Uterus (tissue), 2 donors: ENCODE data around the gene ZDHHC18.

Experiments
- CTCF ChIP-seq, 4 experiments: fragments of 200-600 bp in 2 of 4; fragments of 450-650 bp in 2 of 4; sonication (generic) in 2 of 4; IDR thresholded peaks; one replicate each; pipeline ENCODE4 v1.5.1; 2016 to 2019; ENCODE audit warnings: antibody characterized with exemption in 4 of 4, mild to moderate bottlenecking in 2 of 4, moderate library complexity in 1 of 4
- POLR2A ChIP-seq, 2 donors: fragments of 450-650 bp; IDR thresholded peaks; one replicate each; pipeline ENCODE4 v1.6.1; 2016; ENCODE audit warnings: antibody characterized with exemption in 2 of 2, mild to moderate bottlenecking in 1 of 2, moderate library complexity in 1 of 2

GRCh38 chr1:26853156-26853555 lies 26.7 kb downstream of the ZDHHC18 start:
- no peak for TF ChIP-seq POLR2A (IDR thresholded peaks at IDR 0.05)
- TF ChIP-seq CTCF (IDR thresholded peaks at IDR 0.05), result peak; percentile 70 to 79 (median 74)
